Skeletal muscle cell (primary cell): ENCODE measurements around the gene ADAM8.
"Not testable (repeated sequence)": the region's sequence is repeated elsewhere in the genome, so short reads cannot be mapped to it uniquely, and the experiment has no call there.

Experiments used
- DNase-seq: peaks from one replicate; pipeline ENCODE4 v3.0.0-alpha.2; 2010; ENCODE audit warnings: low read depth
- H3K4me3 ChIP-seq: 2 replicates; pipeline ENCODE4 v1.5.1; 2011; ENCODE audit warnings: low read depth, mild to moderate bottlenecking, control low read depth, low read length, moderate library complexity

The ADAM8 gene

GRCh38 chr10:133272301-133272963 lies 4.2 kb downstream of the ADAM8 start:
- H3K4me3 ChIP-seq: no peak overlapping the region
- DNase-seq: no peak

DNA sequence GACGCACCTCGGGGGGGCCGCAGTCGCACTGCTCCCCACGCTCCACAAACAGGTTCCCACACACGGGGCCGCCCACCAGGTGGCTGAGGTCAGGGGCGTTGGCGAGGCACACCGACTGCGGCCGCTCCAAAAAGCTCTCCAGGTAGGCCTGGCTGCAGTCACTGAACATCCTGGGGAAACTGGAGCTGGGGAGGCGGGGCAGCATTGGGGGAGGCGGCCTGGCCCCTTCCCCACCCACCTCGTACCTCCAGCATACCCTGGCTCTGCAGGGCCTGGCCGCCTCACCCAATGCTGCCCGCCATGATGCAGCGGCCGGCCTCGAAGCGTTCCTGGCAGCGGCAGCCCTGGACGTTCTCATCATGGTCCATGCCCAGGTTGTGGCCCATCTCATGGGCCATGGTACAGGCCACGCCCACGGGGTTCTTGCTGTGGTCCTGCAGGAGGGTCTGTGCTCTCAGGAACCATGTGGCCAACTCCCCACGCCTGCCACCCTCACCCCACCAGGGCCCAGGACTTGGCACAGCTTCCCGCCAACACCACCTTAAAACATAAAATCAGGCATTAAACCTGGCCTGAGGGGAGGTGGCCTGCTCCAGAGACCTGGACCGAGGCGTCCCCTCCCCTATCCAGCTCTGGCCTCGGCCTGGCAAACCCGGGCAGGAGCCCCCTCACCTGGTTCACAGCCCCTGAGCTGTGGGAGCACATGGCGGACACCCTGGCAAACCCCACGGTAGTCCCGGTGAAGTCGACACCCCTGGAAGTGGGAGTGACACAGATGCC lies 5.0 kb downstream of the ADAM8 start:
- no peak overlapping the region for H3K4me3 ChIP-seq
- no peak for DNase-seq

GRCh38 chr10:133270773-133271297 lies 5.8 kb downstream of the ADAM8 start:
- H3K4me3 ChIP-seq: no peak overlapping the region
- no peak for DNase-seq

- DNase-seq: no peak
Measured at GRCh38 chr10:133270204-133270603, 6.5 kb downstream of the ADAM8 start.

GRCh38 chr10:133269367-133269766 lies 7.3 kb downstream of the ADAM8 start:
- DNase-seq: no peak
- no peak overlapping the region for H3K4me3 ChIP-seq

More at GRCh38 chr10:133270204-133270603, 6.5 kb downstream of the ADAM8 start:
- no peak overlapping the region for H3K4me3 ChIP-seq

DNA sequence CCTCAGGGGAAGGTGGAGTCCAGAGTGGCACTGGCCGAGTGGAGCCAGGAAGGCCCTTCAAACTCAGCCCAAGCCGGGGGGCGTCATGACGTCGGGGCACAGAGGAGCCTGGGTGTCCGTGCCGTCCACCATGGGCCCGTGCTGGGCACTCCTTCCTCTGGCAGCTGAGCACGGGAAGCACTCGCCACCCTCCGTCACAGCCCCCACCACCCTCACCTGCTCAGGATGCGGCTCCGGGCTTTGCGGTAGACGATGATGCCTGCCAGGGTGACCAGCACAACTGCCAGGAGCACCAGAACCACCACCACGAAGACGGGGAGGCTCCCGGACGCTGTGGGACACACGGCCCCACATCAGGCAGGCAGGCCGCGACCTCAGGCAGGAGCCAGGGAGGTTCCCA lies 8.1 kb downstream of the ADAM8 start:
- no peak overlapping the region for H3K4me3 ChIP-seq
- no peak for DNase-seq

GRCh38 chr10:133267829-133268228 lies 8.8 kb downstream of the ADAM8 start:
- no peak for DNase-seq

GRCh38 chr10:133267293-133267692 lies 9.4 kb downstream of the ADAM8 start:
- DNase-seq: no peak
- no peak overlapping the region for H3K4me3 ChIP-seq

More at GRCh38 chr10:133267829-133268228, 8.8 kb downstream of the ADAM8 start:
- H3K4me3 ChIP-seq: no peak overlapping the region

GRCh38 chr10:133266056-133266795 lies 10.4 kb downstream of the ADAM8 start:
- no peak overlapping the region for H3K4me3 ChIP-seq
- no peak for DNase-seq

DNA sequence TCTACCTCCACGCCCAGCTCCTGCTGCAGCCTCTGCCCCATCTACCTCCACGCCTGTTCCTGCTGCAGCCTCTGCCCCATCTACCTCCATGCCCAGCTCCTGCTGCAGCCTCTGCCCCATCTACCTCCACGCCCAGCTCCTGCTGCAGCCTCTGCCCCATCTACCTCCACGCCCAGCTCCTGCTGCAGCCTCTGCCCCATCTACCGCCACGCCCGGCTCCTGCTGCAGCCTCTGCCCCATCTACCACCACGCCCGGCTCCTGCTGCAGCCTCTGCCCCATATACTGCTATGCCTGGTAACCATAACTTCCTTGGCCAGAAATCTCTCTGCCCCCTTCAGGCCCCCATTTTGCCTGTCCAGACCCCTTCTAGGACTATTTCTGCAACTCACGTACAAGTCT lies 11.6 kb downstream of the ADAM8 start:
- DNase-seq, H3K4me3 ChIP-seq: not testable (repeated sequence)

- no peak overlapping the region for H3K4me3 ChIP-seq
- DNase-seq: no peak
Measured at GRCh38 chr10:133264461-133264860, 12.2 kb downstream of the ADAM8 start.

- H3K4me3 ChIP-seq: no peak overlapping the region
Measured at GRCh38 chr10:133263674-133264073, 13.0 kb downstream of the ADAM8 start.

GRCh38 chr10:133262696-133263095 lies 14.0 kb downstream of the ADAM8 start:
- no peak for DNase-seq
- peak overlapping the region; percentile 43 for H3K4me3 ChIP-seq

More at GRCh38 chr10:133263674-133264073, 13.0 kb downstream of the ADAM8 start:
- DNase-seq: no peak

GRCh38 chr10:133261726-133262325 lies 14.8 kb downstream of the ADAM8 start:
- peak overlapping the region; percentile 49 for H3K4me3 ChIP-seq
- DNase-seq: no peak

GRCh38 chr10:133260895-133261725 lies 15.6 kb downstream of the ADAM8 start:
- H3K4me3 ChIP-seq: peak overlapping the region; percentile 49
- DNase-seq: no peak

GRCh38 chr10:133259602-133259989 lies 17.1 kb downstream of the ADAM8 start:
- no peak for DNase-seq
- no peak overlapping the region for H3K4me3 ChIP-seq

GRCh38 chr10:133258818-133259601 lies 17.7 kb downstream of the ADAM8 start:
- no peak overlapping the region for H3K4me3 ChIP-seq
- DNase-seq: peak; percentile 98
